GM12878 (cell line): ENCODE results near the gene RERG. TPM values are rescaled to one million over a fixed set of nuclear protein-coding genes. Genes with fewer than 3 reads are reported as not detected.

Source experiments
- ATAC-seq: fragments of 200-7000 bp; cut with Tn5 transposase; 3 replicates; pipeline ENCODE4 v1.9.1; 2020; ENCODE audit warnings: mild to moderate bottlenecking, moderate library complexity
- BruUV-seq: library from RNA; stranded (reverse); fragments of 400-500 nt; replicated peaks from 2 replicates; lab custom pipeline; 2021; lab: Mats Ljungman, UMichigan
- CTCF ChIA-PET: fragments of 300-600 bp; sonication (Branson Sonifier 250); formaldehyde crosslinking; extraction: SDS; loops from one replicate; lab custom pipeline; 2021; ENCODE audit warnings: inconsistent platforms; lab: Yijun Ruan, JAX
- POLR2A ChIA-PET: fragments of 350-600 bp; formaldehyde crosslinking; extraction: SDS; loops from one replicate; lab custom pipeline; 2021; ENCODE audit warnings: inconsistent platforms; lab: Charles Lee
- RAD21 ChIA-PET: fragments of 300-600 bp; sonication (Branson Sonifier 250); formaldehyde crosslinking; loops from one replicate; lab custom pipeline; 2023; ENCODE audit warnings: antibody characterized with exemption; ENCODE audit not compliant: unreplicated experiment; lab: Charles Lee
- SMC1A ChIA-PET: fragments of 300-600 bp; sonication (Branson Sonifier 250); formaldehyde crosslinking; loops from one replicate; lab custom pipeline; 2023; ENCODE audit not compliant: unreplicated experiment, uncharacterized antibody; lab: Charles Lee
- DNase-seq: peaks from one replicate; pipeline ENCODE4 v3.0.0-alpha.2; 2011; ENCODE audit warnings: low read depth, low spot score
- FAIRE-seq: peaks from 3 replicates; lab custom pipeline; 2011; peaks lifted over from hg19 to GRCh38; lab: Jason Lieb, UNC
- H2AFZ ChIP-seq: 2 replicates; pipeline ENCODE4 v1.6.0; 2011; ENCODE audit warnings: low read depth, low read length, control low read depth; ENCODE audit not compliant: control insufficient read depth
- H3K27ac ChIP-seq: 2 replicates; pipeline ENCODE4 v1.5.1; 2011; ENCODE audit warnings: control low read depth; ENCODE audit not compliant: control insufficient read depth, insufficient read depth
- H3K27me3 ChIP-seq, 2 experiments: replicated peaks in 1 of 2; 2 replicates each; pipeline versions ENCODE4 v1.6.0 to v1.6.1; 2011; ENCODE audit warnings: low read length in 1 of 2; ENCODE audit not compliant: control insufficient read depth in 2 of 2, insufficient read depth in 2 of 2
- H3K36me3 ChIP-seq, 2 experiments: 2 replicates each; pipeline ENCODE4 v1.5.1; 2011; ENCODE audit warnings: low read length in 1 of 2; ENCODE audit not compliant: control insufficient read depth in 2 of 2, insufficient read depth in 2 of 2
- H3K4me1 ChIP-seq: 2 replicates; pipeline ENCODE4 v1.6.1; 2011; ENCODE audit warnings: mild to moderate bottlenecking, low read length, moderate library complexity, mixed read lengths; ENCODE audit not compliant: control insufficient read depth, insufficient read depth
- H3K4me2 ChIP-seq: 2 replicates; pipeline ENCODE4 v1.6.0; 2011; ENCODE audit warnings: control low read depth; ENCODE audit not compliant: control insufficient read depth, insufficient read depth
- H3K4me3 ChIP-seq: fragments of 200-600 bp; sonication (generic); 2 replicates; pipeline ENCODE4 v1.5.1; 2016
- H3K79me2 ChIP-seq: 2 replicates; pipeline ENCODE4 v1.6.0; 2011; ENCODE audit warnings: low read length; ENCODE audit not compliant: control insufficient read depth, insufficient read depth
- H3K9ac ChIP-seq: 2 replicates; pipeline ENCODE4 v1.8.0; 2011; ENCODE audit warnings: low read length, control low read depth, mixed read lengths; ENCODE audit not compliant: control insufficient read depth, insufficient read depth
- H3K9me3 ChIP-seq: replicated peaks from 3 replicates; pipeline ENCODE4 v1.5.1; 2011; ENCODE audit warnings: mild to moderate bottlenecking, low read length; ENCODE audit not compliant: control insufficient read depth, insufficient read depth
- H4K20me1 ChIP-seq: 2 replicates; pipeline ENCODE4 v1.6.0; 2011; ENCODE audit not compliant: control insufficient read depth, insufficient read depth
- CEBPB ChIP-seq, 2 experiments: fragments of 150-350 bp in 1 of 2; IDR thresholded peaks; 2 replicates each; pipeline ENCODE4 v1.6.1; 2012 to 2014; ENCODE audit warnings: low read depth in 2 of 2, low read length in 2 of 2, borderline replicate concordance in 1 of 2, inconsistent platforms in 1 of 2
- RAD21 ChIP-seq: IDR thresholded peaks from 2 replicates; pipeline ENCODE4 v1.6.1; 2011; ENCODE audit warnings: mild to moderate bottlenecking, low read depth, low read length, moderate library complexity; ENCODE audit not compliant: insufficient read depth
- SMC3 ChIP-seq: IDR thresholded peaks from 2 replicates; pipeline ENCODE4 v1.6.1; 2011; ENCODE audit warnings: low read length, improper control_type of control experiment, borderline replicate concordance
- WGBS: methylation state at CpG from one replicate; pipeline ENCODE4 v1.1.6; 2016; ENCODE audit warnings: low lambda C conversion rate; ENCODE audit not compliant: insufficient replicate concordance, insufficient coverage; ENCODE audit errors: missing lambda C conversion rate; 5-methylcytosine and 5-hydroxymethylcytosine counted together
- in situ Hi-C: fragments of 300-500 bp; cut with MboI; formaldehyde crosslinking; loops from 9 replicates; pipeline ENCODE4 v1.14.3; 2018; ENCODE audit warnings: mixed read lengths
- intact Hi-C: fragments of 100-400 bp; cut with micrococcal nuclease; formaldehyde crosslinking; loops from one replicate; pipeline ENCODE4 v1.14.2; 2022; ENCODE audit not compliant: unreplicated experiment
- polyA plus RNA-seq, 11 experiments: library from polyadenylated mRNA; depleted of rRNA in 4 of 11; unstranded in 6 of 11; stranded (reverse) in 5 of 11; fragments of >200 nt; fragmentation: Nextera tagmentation in 4 of 11; fragmentation: Illumina TruSeq in 1 of 11; extraction: Ambion mirVana in 4 of 11; extraction: Trizol in 1 of 11; gene quantifications; 1 replicate in 1 of 11; 2 replicates in 10 of 11; pipeline versions ENCODE4 v1.2.1 to v1.2.3, GENCODE V29; 2011 to 2016; ENCODE audit warnings: inconsistent platforms in 2 of 11, missing spikeins in 2 of 11, low read depth in 1 of 11
- total RNA-seq, 4 experiments: library from RNA; depleted of rRNA in 3 of 4; stranded (reverse); fragments of >200 nt in 3 of 4; fragmentation: Illumina TruSeq in 1 of 4; extraction: Trizol in 1 of 4; gene quantifications; 2 replicates each; pipeline versions ENCODE4 v1.2.1 to v1.2.3, GENCODE V29; 2013 to 2021
- TF ChIP-seq, protein P1 (sequence below), 3 experiments: IDR thresholded peaks in 2 of 3; conservative IDR thresholded peaks in 1 of 3; 2 replicates each; pipeline ENCODE4 v1.5.1; 2011; ENCODE audit warnings: low read depth in 3 of 3, low read length in 3 of 3, mild to moderate bottlenecking in 3 of 3, control low read depth in 2 of 3, moderate library complexity in 2 of 3, inconsistent platforms in 1 of 3, mixed read lengths in 1 of 3; ENCODE audit not compliant: control insufficient read depth in 2 of 3, insufficient read depth in 1 of 3; ENCODE audit errors: extremely low read depth in 1 of 3
- TF ChIP-seq, protein P2 (sequence below): fragments of 450-650 bp; IDR thresholded peaks from 2 replicates; pipeline ENCODE4 v1.6.1; 2017; ENCODE audit warnings: mild to moderate bottlenecking, moderate library complexity

Gene RERG
- total and polyA plus RNA-seq, 10 of the 15 experiments (the other 5 are each of a cell fraction or from before 2014, with no cell fraction given), result 0.03 to 5.3 (median 0.05) TPM; not detected in 5

DNA sequence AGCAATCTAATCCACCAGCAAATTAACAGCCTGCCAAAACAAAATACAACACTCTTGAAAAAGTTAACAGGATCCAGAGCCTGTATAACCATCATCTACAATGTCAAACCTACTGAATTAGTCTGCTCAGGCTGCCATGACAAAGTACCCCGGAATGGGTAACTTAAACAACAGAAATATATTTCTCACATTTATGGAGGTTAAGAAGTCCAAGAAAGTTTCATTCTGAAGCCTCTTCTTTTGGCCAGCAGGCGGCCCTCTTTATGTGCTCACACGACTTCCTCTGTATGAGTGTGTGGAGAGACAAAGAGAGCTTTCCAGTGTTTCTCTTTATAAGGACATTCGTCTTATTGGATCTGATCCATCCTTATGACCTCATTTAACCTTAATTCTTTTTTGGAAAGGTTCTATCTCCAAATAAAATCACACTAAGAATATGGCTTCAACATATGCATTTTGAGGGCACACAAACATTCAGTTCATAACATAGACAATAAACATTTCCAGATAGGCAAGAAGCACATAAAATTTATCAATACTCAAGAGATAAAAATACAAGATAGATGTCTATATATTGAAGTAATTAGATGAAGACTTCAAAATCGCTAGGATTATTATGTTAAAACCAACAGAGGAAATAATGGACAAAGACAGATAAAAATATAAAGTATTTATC, 5.9 kb upstream of the RERG start:
- 0% methylated on average over 5 of the region's 5 CpGs for WGBS
- ChIA-PET SMC1A (interaction anchor here (1.3 to 1.5 kb wide), 2 partner anchors 42 to 298 kb away, joined by 4 read pairs; no protein-coding TSS in a partner anchor), CTCF (interaction anchor here (0.5 to 1.3 kb wide), 6 partner anchors 15 to 305 kb away, joined by 3 to 5 read pairs (median 3); no protein-coding TSS in a partner anchor), RAD21 (no interaction called here), POLR2A (no interaction called here)
- DNase-seq, result no peak
- Histone ChIP-seq H3K4me1 (no peaks in the 10 kb centered on the region), H3K36me3 (no peaks in the 10 kb centered on the region), H3K27ac (no peak overlapping the region), H3K27me3 (no peaks in the 10 kb centered on the region), H4K20me1 (no peaks in the 10 kb centered on the region), H3K4me3 (no peak overlapping the region), H3K79me2 (no peaks in the 10 kb centered on the region), H3K4me2 (no peak overlapping the region), H3K9me3 (no peaks in the 10 kb centered on the region), H3K9ac (no peak overlapping the region), H2AFZ (no peak overlapping the region)
- no peak for FAIRE-seq
- TF ChIP-seq SMC3, result peak; percentile 47; the same call in 1 of the 2 replicates
- peak; percentile 31; the same call in 1 of the 2 replicates for TF ChIP-seq RAD21
- TF ChIP-seq CEBPB (IDR thresholded peaks at IDR 0.05; ENCODE audit: borderline replicate concordance in 1 of 2, low read depth in 2 of 2, low read length in 2 of 2), result no peak
- TF ChIP-seq, protein P1, sequence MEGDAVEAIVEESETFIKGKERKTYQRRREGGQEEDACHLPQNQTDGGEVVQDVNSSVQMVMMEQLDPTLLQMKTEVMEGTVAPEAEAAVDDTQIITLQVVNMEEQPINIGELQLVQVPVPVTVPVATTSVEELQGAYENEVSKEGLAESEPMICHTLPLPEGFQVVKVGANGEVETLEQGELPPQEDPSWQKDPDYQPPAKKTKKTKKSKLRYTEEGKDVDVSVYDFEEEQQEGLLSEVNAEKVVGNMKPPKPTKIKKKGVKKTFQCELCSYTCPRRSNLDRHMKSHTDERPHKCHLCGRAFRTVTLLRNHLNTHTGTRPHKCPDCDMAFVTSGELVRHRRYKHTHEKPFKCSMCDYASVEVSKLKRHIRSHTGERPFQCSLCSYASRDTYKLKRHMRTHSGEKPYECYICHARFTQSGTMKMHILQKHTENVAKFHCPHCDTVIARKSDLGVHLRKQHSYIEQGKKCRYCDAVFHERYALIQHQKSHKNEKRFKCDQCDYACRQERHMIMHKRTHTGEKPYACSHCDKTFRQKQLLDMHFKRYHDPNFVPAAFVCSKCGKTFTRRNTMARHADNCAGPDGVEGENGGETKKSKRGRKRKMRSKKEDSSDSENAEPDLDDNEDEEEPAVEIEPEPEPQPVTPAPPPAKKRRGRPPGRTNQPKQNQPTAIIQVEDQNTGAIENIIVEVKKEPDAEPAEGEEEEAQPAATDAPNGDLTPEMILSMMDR (IDR thresholded peaks at IDR 0.05 in 2 of 3, conservative IDR thresholded peaks at IDR 0.05 in 1 of 3; ENCODE audit: control insufficient read depth in 2 of 3, extremely low read depth in 1 of 3, insufficient read depth in 1 of 3, low read depth in 3 of 3, low read length in 3 of 3), result peak; percentile 37 to 57 (median 50)
- TF ChIP-seq, protein P2, sequence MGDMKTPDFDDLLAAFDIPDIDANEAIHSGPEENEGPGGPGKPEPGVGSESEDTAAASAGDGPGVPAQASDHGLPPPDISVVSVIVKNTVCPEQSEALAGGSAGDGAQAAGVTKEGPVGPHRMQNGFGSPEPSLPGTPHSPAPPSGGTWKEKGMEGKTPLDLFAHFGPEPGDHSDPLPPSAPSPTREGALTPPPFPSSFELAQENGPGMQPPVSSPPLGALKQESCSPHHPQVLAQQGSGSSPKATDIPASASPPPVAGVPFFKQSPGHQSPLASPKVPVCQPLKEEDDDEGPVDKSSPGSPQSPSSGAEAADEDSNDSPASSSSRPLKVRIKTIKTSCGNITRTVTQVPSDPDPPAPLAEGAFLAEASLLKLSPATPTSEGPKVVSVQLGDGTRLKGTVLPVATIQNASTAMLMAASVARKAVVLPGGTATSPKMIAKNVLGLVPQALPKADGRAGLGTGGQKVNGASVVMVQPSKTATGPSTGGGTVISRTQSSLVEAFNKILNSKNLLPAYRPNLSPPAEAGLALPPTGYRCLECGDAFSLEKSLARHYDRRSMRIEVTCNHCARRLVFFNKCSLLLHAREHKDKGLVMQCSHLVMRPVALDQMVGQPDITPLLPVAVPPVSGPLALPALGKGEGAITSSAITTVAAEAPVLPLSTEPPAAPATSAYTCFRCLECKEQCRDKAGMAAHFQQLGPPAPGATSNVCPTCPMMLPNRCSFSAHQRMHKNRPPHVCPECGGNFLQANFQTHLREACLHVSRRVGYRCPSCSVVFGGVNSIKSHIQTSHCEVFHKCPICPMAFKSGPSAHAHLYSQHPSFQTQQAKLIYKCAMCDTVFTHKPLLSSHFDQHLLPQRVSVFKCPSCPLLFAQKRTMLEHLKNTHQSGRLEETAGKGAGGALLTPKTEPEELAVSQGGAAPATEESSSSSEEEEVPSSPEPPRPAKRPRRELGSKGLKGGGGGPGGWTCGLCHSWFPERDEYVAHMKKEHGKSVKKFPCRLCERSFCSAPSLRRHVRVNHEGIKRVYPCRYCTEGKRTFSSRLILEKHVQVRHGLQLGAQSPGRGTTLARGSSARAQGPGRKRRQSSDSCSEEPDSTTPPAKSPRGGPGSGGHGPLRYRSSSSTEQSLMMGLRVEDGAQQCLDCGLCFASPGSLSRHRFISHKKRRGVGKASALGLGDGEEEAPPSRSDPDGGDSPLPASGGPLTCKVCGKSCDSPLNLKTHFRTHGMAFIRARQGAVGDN, result no peak
- no TSS peak for BruUV-seq
- peak; percentile 70 for ATAC-seq
- in situ Hi-C loops, result no loop called here
- intact Hi-C loops, result no loop called here
